Gastroesophageal sphincter (tissue), 3 donors: ENCODE data around the gene ZNF367.
"Not testable (repeated sequence)": the region's sequence is repeated elsewhere in the genome, so short reads cannot be mapped to it uniquely, and the experiment has no call there.

ENCODE experiments used
- EP300 ChIP-seq: sonication (generic); formaldehyde crosslinking; IDR thresholded peaks from one replicate; pipeline ENCODE4 v1.6.1; 2017; ENCODE audit warnings: antibody characterized with exemption, mild to moderate bottlenecking
- POLR2A ChIP-seq, 2 donors: fragments of 450-650 bp; IDR thresholded peaks; one replicate each; pipeline ENCODE4 v1.6.1; 2017; ENCODE audit warnings: antibody characterized with exemption in 2 of 2, mild to moderate bottlenecking in 2 of 2, moderate library complexity in 1 of 2
- POLR2AphosphoS5 ChIP-seq: sonication (generic); formaldehyde crosslinking; IDR thresholded peaks from one replicate; pipeline ENCODE4 v1.6.1; 2017; ENCODE audit warnings: antibody characterized with exemption
- TF ChIP-seq, protein P1 (sequence below), 4 experiments: fragments of 200-600 bp in 2 of 4; fragments of 450-650 bp in 2 of 4; sonication (generic) in 1 of 4; IDR thresholded peaks; one replicate each; pipeline ENCODE4 v1.5.1; 2017 to 2019; ENCODE audit warnings: antibody characterized with exemption in 4 of 4, mild to moderate bottlenecking in 2 of 4, moderate library complexity in 2 of 4

DNA sequence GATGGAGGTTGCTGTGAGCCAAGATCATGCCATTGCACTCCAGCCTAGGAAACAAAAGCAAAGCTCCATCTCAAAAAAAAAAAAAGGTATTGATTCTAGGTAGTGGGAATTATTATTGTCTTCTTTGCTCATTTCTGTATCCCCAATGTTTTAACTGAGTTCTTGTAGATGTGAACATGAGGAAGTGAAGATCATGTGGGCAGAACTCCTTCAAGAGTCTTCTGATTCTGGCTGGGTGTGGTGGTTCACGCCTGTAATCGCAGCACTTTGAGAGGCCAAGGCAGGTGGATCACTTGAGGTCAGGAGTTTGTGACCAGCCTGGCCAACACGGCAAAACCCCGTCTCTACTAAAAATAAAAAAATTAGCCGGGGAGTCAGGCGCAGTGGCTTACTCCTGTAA, 42.7 kb downstream of the ZNF367 start:
- not testable (repeated sequence) for TF ChIP-seq POLR2AphosphoS5; POLR2A (IDR thresholded peaks at IDR 0.05); EP300
- TF ChIP-seq, protein P1, sequence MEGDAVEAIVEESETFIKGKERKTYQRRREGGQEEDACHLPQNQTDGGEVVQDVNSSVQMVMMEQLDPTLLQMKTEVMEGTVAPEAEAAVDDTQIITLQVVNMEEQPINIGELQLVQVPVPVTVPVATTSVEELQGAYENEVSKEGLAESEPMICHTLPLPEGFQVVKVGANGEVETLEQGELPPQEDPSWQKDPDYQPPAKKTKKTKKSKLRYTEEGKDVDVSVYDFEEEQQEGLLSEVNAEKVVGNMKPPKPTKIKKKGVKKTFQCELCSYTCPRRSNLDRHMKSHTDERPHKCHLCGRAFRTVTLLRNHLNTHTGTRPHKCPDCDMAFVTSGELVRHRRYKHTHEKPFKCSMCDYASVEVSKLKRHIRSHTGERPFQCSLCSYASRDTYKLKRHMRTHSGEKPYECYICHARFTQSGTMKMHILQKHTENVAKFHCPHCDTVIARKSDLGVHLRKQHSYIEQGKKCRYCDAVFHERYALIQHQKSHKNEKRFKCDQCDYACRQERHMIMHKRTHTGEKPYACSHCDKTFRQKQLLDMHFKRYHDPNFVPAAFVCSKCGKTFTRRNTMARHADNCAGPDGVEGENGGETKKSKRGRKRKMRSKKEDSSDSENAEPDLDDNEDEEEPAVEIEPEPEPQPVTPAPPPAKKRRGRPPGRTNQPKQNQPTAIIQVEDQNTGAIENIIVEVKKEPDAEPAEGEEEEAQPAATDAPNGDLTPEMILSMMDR (IDR thresholded peaks at IDR 0.05): not testable (repeated sequence)
